ENCODE data around the gene STX2.

Gene STX2

GRCh38 chr12:130862161-130862560, 23.1 kb upstream of the STX2 start:
- Histone ChIP-seq H3K36me3 (ENCODE audit: insufficient read depth) (no peaks in the 10 kb centered on the region), H3K79me2 (ENCODE audit: insufficient read depth, low read depth) (no peaks in the 10 kb centered on the region), H3K27me3 (ENCODE audit: insufficient read depth, low read depth) (no peaks in the 10 kb centered on the region), H3K9ac (no peak overlapping the region), H2AFZ (ENCODE audit: low read depth) (no peak overlapping the region), H4K20me1 (ENCODE audit: insufficient read depth) (no peaks in the 10 kb centered on the region), H3K4me3 (IDR thresholded peaks at IDR 0.05; ENCODE audit: insufficient read depth, low read depth, low read length) (no peak overlapping the region), H3K27ac (no peak overlapping the region), H3K4me2 (no peak overlapping the region), H3K4me1 (ENCODE audit: low read depth, poor library complexity, severe bottlenecking) (no peaks in the 10 kb centered on the region)
- no peak for TF ChIP-seq CTCF (conservative IDR thresholded peaks at IDR 0.05; ENCODE audit: low read depth, low read length)

GRCh38 chr12:130860311-130860710, 21.3 kb upstream of the STX2 start:
- H3K27me3 ChIP-seq (ENCODE audit: insufficient read depth, low read depth) = no peaks in the 10 kb centered on the region
- no peak overlapping the region for H3K27ac ChIP-seq
- TF ChIP-seq CTCF (conservative IDR thresholded peaks at IDR 0.05; ENCODE audit: low read depth, low read length) = no peak
- no peak overlapping the region for H3K4me3 ChIP-seq (IDR thresholded peaks at IDR 0.05; ENCODE audit: insufficient read depth, low read depth, low read length)
- no peak overlapping the region for H2AFZ ChIP-seq (ENCODE audit: low read depth)
- no peaks in the 10 kb centered on the region for H4K20me1 ChIP-seq (ENCODE audit: insufficient read depth)
- H3K4me2 ChIP-seq = no peak overlapping the region
- no peaks in the 10 kb centered on the region for H3K36me3 ChIP-seq (ENCODE audit: insufficient read depth)
- H3K4me1 ChIP-seq (ENCODE audit: low read depth, poor library complexity, severe bottlenecking) = no peaks in the 10 kb centered on the region
- no peak overlapping the region for H3K9ac ChIP-seq
- no peaks in the 10 kb centered on the region for H3K79me2 ChIP-seq (ENCODE audit: insufficient read depth, low read depth)

- TF ChIP-seq CTCF (conservative IDR thresholded peaks at IDR 0.05; ENCODE audit: low read depth, low read length) = no peak
Measured at GRCh38 chr12:130859161-130859560, 20.1 kb upstream of the STX2 start.

GRCh38 chr12:130858084-130858483, 19.0 kb upstream of the STX2 start:
- Histone ChIP-seq H4K20me1 (ENCODE audit: insufficient read depth) (no peaks in the 10 kb centered on the region), H3K9ac (no peak overlapping the region), H3K27ac (no peak overlapping the region), H3K36me3 (ENCODE audit: insufficient read depth) (no peaks in the 10 kb centered on the region), H2AFZ (ENCODE audit: low read depth) (no peak overlapping the region), H3K4me3 (IDR thresholded peaks at IDR 0.05; ENCODE audit: insufficient read depth, low read depth, low read length) (no peak overlapping the region), H3K4me2 (no peak overlapping the region), H3K27me3 (ENCODE audit: insufficient read depth, low read depth) (no peaks in the 10 kb centered on the region), H3K4me1 (ENCODE audit: low read depth, poor library complexity, severe bottlenecking) (no peaks in the 10 kb centered on the region), H3K79me2 (ENCODE audit: insufficient read depth, low read depth) (no peaks in the 10 kb centered on the region)
- no peak for TF ChIP-seq CTCF (conservative IDR thresholded peaks at IDR 0.05; ENCODE audit: low read depth, low read length)

More at GRCh38 chr12:130859161-130859560, 20.1 kb upstream of the STX2 start:
- no peaks in the 10 kb centered on the region for H3K27me3 ChIP-seq (ENCODE audit: insufficient read depth, low read depth)
- H3K9ac ChIP-seq = no peak overlapping the region
- H3K36me3 ChIP-seq (ENCODE audit: insufficient read depth) = no peaks in the 10 kb centered on the region
- no peak overlapping the region for H2AFZ ChIP-seq (ENCODE audit: low read depth)
- H4K20me1 ChIP-seq (ENCODE audit: insufficient read depth) = no peaks in the 10 kb centered on the region
- no peak overlapping the region for H3K4me3 ChIP-seq (IDR thresholded peaks at IDR 0.05; ENCODE audit: insufficient read depth, low read depth, low read length)
- H3K27ac ChIP-seq = no peak overlapping the region
- no peak overlapping the region for H3K4me2 ChIP-seq
- no peaks in the 10 kb centered on the region for H3K4me1 ChIP-seq (ENCODE audit: low read depth, poor library complexity, severe bottlenecking)
- no peaks in the 10 kb centered on the region for H3K79me2 ChIP-seq (ENCODE audit: insufficient read depth, low read depth)

All from KMS-11 (cell line).